DOHH2 (cell line): ENCODE data around the gene CYRIA.

Source experiments
- H3F3A ChIP-seq: fragments of 200-600 bp; sonication (generic), shearing (Covaris generic); 2 replicates; pipeline ENCODE4 v1.6.0; 2016; ENCODE audit warnings: antibody characterized with exemption, mild to moderate bottlenecking; ENCODE audit not compliant: control insufficient read depth, insufficient read depth
- H3K27ac ChIP-seq: fragments of 200-600 bp; sonication (generic); 2 replicates; pipeline ENCODE4 v1.5.1; 2014; ENCODE audit warnings: low read depth, mild to moderate bottlenecking, low read length, moderate library complexity
- H3K27me3 ChIP-seq: fragments of 200-600 bp; sonication (generic); 2 replicates; pipeline ENCODE4 v1.6.1; 2014; ENCODE audit warnings: mild to moderate bottlenecking, low read length, mixed read lengths; ENCODE audit not compliant: control insufficient read depth
- H3K36me3 ChIP-seq: fragments of 200-600 bp; sonication (generic); 2 replicates; pipeline ENCODE4 v1.6.1; 2014; ENCODE audit warnings: mild to moderate bottlenecking, low read length, moderate library complexity, mixed read lengths; ENCODE audit not compliant: control insufficient read depth
- H3K4me1 ChIP-seq: fragments of 200-600 bp; sonication (generic); 2 replicates; pipeline ENCODE4 v1.6.1; 2014; ENCODE audit warnings: mild to moderate bottlenecking, low read length, mixed read lengths; ENCODE audit not compliant: control insufficient read depth
- H3K4me2 ChIP-seq: fragments of 200-600 bp; sonication (generic); 2 replicates; pipeline ENCODE4 v1.6.0; 2014; ENCODE audit warnings: mild to moderate bottlenecking, low read length, moderate library complexity
- H3K4me3 ChIP-seq: fragments of 200-600 bp; sonication (generic); 2 replicates; pipeline ENCODE4 v1.5.1; 2014; ENCODE audit warnings: mild to moderate bottlenecking, low read length, mixed read lengths
- H3K79me2 ChIP-seq: fragments of 200-600 bp; sonication (generic); 2 replicates; pipeline ENCODE4 v1.6.1; 2014; ENCODE audit warnings: mild to moderate bottlenecking, low read length, mixed read lengths; ENCODE audit not compliant: control insufficient read depth
- H3K9me2 ChIP-seq: fragments of 200-600 bp; sonication (generic); replicated peaks from 2 replicates; pipeline ENCODE4 v1.6.1; 2014; ENCODE audit warnings: mild to moderate bottlenecking, low read length, mixed read lengths; ENCODE audit not compliant: control insufficient read depth
- H3K9me3 ChIP-seq: fragments of 200-600 bp; sonication (generic); 2 replicates; pipeline ENCODE4 v1.6.1; 2014; ENCODE audit warnings: antibody characterized with exemption, low read length, mixed read lengths; ENCODE audit not compliant: control insufficient read depth, insufficient read depth
- H4K20me1 ChIP-seq: fragments of 200-600 bp; sonication (generic); 2 replicates; pipeline ENCODE4 v1.6.0; 2014; ENCODE audit warnings: low read depth, mild to moderate bottlenecking, antibody characterized with exemption, low read length, moderate library complexity; ENCODE audit not compliant: control insufficient read depth, insufficient read depth
- CTCF ChIP-seq: fragments of 200-600 bp; sonication (generic); IDR thresholded peaks from one replicate; pipeline ENCODE4 v1.5.1; 2014; ENCODE audit warnings: antibody characterized with exemption, mild to moderate bottlenecking, low read depth, low read length; ENCODE audit not compliant: poor library complexity, severe bottlenecking
- EZH2phosphoT487 ChIP-seq: fragments of 200-600 bp; sonication (generic); IDR thresholded peaks from 2 replicates; pipeline ENCODE4 v1.6.1; 2017; ENCODE audit warnings: borderline replicate concordance, mild to moderate bottlenecking, antibody characterized with exemption, low read length, moderate library complexity, mixed read lengths

The CYRIA gene

GRCh38 chr2:16625201-16625729 is 40.4 kb downstream of the CYRIA start:
- TF ChIP-seq EZH2phosphoT487 (no peak), CTCF (no peak)
- peaks cover 45% of the 10 kb centered on the region for H3K79me2 ChIP-seq
- H3K36me3 ChIP-seq: peaks cover 56% of the 10 kb centered on the region
- peaks cover 91% of the 10 kb centered on the region for H3K4me1 ChIP-seq
- no peaks in the 10 kb centered on the region for H3K9me2 ChIP-seq
- peak overlapping the region; percentile 98 for H3K27ac ChIP-seq
- H3K4me2 ChIP-seq: peak overlapping the region; percentile 97
- peak overlapping the region; percentile 80 for H3K4me3 ChIP-seq
- H3F3A ChIP-seq: peaks cover 34% of the 10 kb centered on the region
- H3K27me3 ChIP-seq: no peaks in the 10 kb centered on the region
- no peaks in the 10 kb centered on the region for H4K20me1 ChIP-seq
- no peaks in the 10 kb centered on the region for H3K9me3 ChIP-seq

- no peaks in the 10 kb centered on the region for H4K20me1 ChIP-seq
- peak overlapping the region; percentile 80 for H3K4me3 ChIP-seq
- H3K27ac ChIP-seq: peak overlapping the region; percentile 98
- peak overlapping the region; percentile 97 for H3K4me2 ChIP-seq
- TF ChIP-seq EZH2phosphoT487 (no peak), CTCF (no peak)
- peaks cover 36% of the 10 kb centered on the region for H3K79me2 ChIP-seq
- peaks cover 61% of the 10 kb centered on the region for H3K36me3 ChIP-seq
- peaks cover 34% of the 10 kb centered on the region for H3F3A ChIP-seq
- no peaks in the 10 kb centered on the region for H3K9me3 ChIP-seq
- H3K27me3 ChIP-seq: no peaks in the 10 kb centered on the region
- H3K4me1 ChIP-seq: peaks cover 82% of the 10 kb centered on the region
- H3K9me2 ChIP-seq: no peaks in the 10 kb centered on the region
Observed at GRCh38 chr2:16624436-16624780, 41.2 kb downstream of the CYRIA start.

DNA sequence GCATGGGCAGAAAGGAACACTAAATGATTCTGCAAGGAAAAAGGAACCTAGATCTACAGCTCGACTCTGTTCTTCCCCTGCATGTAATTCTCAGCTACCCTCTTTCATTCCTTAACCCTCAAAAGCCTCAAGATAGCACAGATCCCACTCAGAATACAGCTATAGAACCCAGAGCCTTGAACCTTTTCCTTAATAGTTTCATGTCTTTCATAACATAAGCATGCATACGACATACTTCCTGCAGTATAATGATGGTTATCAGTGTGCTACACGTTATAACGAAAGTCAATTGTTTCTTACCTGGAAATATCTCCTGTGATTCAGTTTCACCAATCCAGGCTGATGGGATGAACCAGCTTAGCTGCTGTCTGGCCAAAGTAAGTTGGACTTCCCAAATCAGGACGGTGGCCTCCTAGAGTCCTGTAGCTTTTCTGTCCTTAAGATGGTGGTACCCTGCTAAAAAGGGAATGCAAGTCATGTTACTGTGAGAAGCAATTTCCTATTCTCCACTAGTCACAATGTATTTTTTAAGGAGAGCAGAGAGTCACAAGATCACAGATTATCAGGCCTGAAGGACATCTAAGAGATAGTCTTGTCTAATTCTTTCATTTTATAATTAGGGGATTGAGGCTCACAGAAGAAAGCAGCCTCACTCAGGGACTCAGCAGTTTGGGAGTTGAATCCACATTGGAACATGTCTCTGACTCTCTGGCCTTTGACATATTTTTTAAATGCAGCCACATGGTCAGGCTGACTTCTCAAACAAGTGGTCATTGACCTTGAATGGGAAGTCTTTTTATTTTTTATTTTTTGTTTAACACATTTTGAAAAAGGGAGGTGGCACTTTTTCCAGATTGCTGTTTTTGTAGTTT is 41.8 kb downstream of the CYRIA start:
- Histone ChIP-seq H3K9me2 (no peaks in the 10 kb centered on the region), H3K27ac (peak overlapping the region; percentile 98), H3K36me3 (peaks cover 59% of the 10 kb centered on the region), H3K27me3 (no peaks in the 10 kb centered on the region), H4K20me1 (no peaks in the 10 kb centered on the region), H3K4me2 (peak overlapping the region; percentile 97), H3K4me3 (peak overlapping the region; percentile 80), H3K4me1 (peaks cover 76% of the 10 kb centered on the region), H3F3A (peaks cover 34% of the 10 kb centered on the region), H3K9me3 (no peaks in the 10 kb centered on the region), H3K79me2 (peaks cover 30% of the 10 kb centered on the region)
- no peak for TF ChIP-seq EZH2phosphoT487
- no peak for TF ChIP-seq CTCF
